ENCODE results near the gene SIVA1.

SIVA1 gene

GRCh38 chr14:104751539-104752422 is 1.2 kb upstream of the SIVA1 start:
- DNase-seq = no peak

- DNase-seq = no peak
Observed at GRCh38 chr14:104752423-104752734, 568 bp upstream of the SIVA1 start.

GRCh38 chr14:104753528-104754212 is 723 bp downstream of the SIVA1 start:
- no peak for DNase-seq

GRCh38 chr14:104754213-104754851 is 1.4 kb downstream of the SIVA1 start:
- DNase-seq = no peak

- no peak for DNase-seq
Observed at GRCh38 chr14:104755621-104756020, 2.7 kb downstream of the SIVA1 start.

- DNase-seq = no peak
Observed at GRCh38 chr14:104756477-104757237, 3.7 kb downstream of the SIVA1 start.

- DNase-seq = no peak
Observed at GRCh38 chr14:104757238-104757585, 4.3 kb downstream of the SIVA1 start.

- DNase-seq = no peak
Observed at GRCh38 chr14:104757681-104758392, 4.9 kb downstream of the SIVA1 start.

- no peak for DNase-seq
Observed at GRCh38 chr14:104758981-104759969, 6.3 kb downstream of the SIVA1 start.

- DNase-seq = no peak
Observed at GRCh38 chr14:104765517-104765916, 12.6 kb downstream of the SIVA1 start.

- DNase-seq = no peak
Observed at GRCh38 chr14:104766256-104766862, 13.4 kb downstream of the SIVA1 start.

- DNase-seq = no peak
Observed at GRCh38 chr14:104766863-104767633, 14.1 kb downstream of the SIVA1 start.

GRCh38 chr14:104767634-104767918 is 14.6 kb downstream of the SIVA1 start:
- no peak for DNase-seq

- peak; percentile 84 to 87 for DNase-seq
Observed at GRCh38 chr14:104768437-104769323, 15.7 kb downstream of the SIVA1 start.

GRCh38 chr14:104769324-104770071 is 16.6 kb downstream of the SIVA1 start:
- DNase-seq = no peak

GRCh38 chr14:104770072-104770579 is 17.2 kb downstream of the SIVA1 start:
- no peak for DNase-seq

- no peak for DNase-seq
Observed at GRCh38 chr14:104770851-104771272, 17.9 kb downstream of the SIVA1 start.

GRCh38 chr14:104771374-104771773 is 18.4 kb downstream of the SIVA1 start:
- DNase-seq = no peak
